H1 (cell line): ENCODE measurements around the gene TTC33.

Experiments used
- CEBPB ChIP-seq: IDR thresholded peaks from 2 replicates; pipeline ENCODE4 v1.6.1; 2012; ENCODE audit warnings: low read depth, low read length
- EZH2 ChIP-seq: fragments of 200-600 bp; sonication (generic); IDR thresholded peaks from 2 replicates; pipeline ENCODE4 v1.7.1; 2012; ENCODE audit warnings: low read depth, mild to moderate bottlenecking, moderate library complexity, low read length, inconsistent platforms; ENCODE audit not compliant: severe bottlenecking
- JUN ChIP-seq: IDR thresholded peaks from 2 replicates; pipeline ENCODE4 v1.6.1; 2011; ENCODE audit warnings: low read depth, mild to moderate bottlenecking, improper control_type of control experiment, low read length
- POLR2A ChIP-seq, 2 experiments: IDR thresholded peaks; 1 replicate in 1 of 2; 2 replicates in 1 of 2; pipeline ENCODE4 v1.6.1; 2011; ENCODE audit warnings: low read depth in 2 of 2, low read length in 2 of 2, mild to moderate bottlenecking in 2 of 2; ENCODE audit errors: control extremely low read depth in 1 of 2
- POLR2AphosphoS5 ChIP-seq: IDR thresholded peaks from 2 replicates; pipeline ENCODE4 v1.6.1; 2011; ENCODE audit warnings: low read depth, low read length
- TF ChIP-seq, protein P1 (sequence below), 3 experiments: IDR thresholded peaks; 1 replicate in 2 of 3; 2 replicates in 1 of 3; pipeline versions ENCODE4 v1.5.1 to v1.6.1; 2011; ENCODE audit warnings: low read length in 3 of 3, mild to moderate bottlenecking in 3 of 3, inconsistent platforms in 2 of 3, low read depth in 1 of 3, moderate library complexity in 1 of 3; ENCODE audit not compliant: insufficient read depth in 1 of 3; ENCODE audit errors: control extremely low read depth in 1 of 3
- TF ChIP-seq, protein P2 (sequence below): IDR thresholded peaks from 2 replicates; pipeline ENCODE4 v1.6.1; 2012; ENCODE audit warnings: low read length, inconsistent platforms

DNA sequence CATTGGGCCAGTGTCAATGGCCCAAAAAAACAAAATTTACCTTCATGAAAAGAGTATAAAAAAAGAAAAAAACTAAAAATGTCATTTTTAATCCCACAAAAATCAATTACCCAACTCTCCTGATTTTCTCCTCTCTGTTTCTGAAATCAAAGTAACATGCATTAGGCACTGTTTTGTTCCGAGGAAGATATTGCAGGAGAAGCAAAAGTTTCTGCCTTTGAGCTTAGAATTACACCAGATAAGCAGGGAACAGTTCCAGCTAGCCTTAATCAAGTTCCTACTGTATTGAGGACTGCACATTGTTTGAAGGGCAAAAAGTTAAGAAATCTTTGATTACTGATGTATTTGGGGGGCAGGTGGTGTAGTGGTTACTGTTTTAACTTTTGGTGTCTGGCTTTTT lies 43.5 kb upstream of the TTC33 start:
- TF ChIP-seq, protein P1, sequence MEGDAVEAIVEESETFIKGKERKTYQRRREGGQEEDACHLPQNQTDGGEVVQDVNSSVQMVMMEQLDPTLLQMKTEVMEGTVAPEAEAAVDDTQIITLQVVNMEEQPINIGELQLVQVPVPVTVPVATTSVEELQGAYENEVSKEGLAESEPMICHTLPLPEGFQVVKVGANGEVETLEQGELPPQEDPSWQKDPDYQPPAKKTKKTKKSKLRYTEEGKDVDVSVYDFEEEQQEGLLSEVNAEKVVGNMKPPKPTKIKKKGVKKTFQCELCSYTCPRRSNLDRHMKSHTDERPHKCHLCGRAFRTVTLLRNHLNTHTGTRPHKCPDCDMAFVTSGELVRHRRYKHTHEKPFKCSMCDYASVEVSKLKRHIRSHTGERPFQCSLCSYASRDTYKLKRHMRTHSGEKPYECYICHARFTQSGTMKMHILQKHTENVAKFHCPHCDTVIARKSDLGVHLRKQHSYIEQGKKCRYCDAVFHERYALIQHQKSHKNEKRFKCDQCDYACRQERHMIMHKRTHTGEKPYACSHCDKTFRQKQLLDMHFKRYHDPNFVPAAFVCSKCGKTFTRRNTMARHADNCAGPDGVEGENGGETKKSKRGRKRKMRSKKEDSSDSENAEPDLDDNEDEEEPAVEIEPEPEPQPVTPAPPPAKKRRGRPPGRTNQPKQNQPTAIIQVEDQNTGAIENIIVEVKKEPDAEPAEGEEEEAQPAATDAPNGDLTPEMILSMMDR (IDR thresholded peaks at IDR 0.05; ENCODE audit: control extremely low read depth in 1 of 3, insufficient read depth in 1 of 3, low read depth in 1 of 3, low read length in 3 of 3) = no peak
- TF ChIP-seq CEBPB (no peak), POLR2A (IDR thresholded peaks at IDR 0.05; ENCODE audit: control extremely low read depth in 1 of 2, low read depth in 2 of 2, low read length in 2 of 2) (no peak), EZH2 (no peak), JUN (no peak), POLR2AphosphoS5 (no peak)
- TF ChIP-seq, protein P2, sequence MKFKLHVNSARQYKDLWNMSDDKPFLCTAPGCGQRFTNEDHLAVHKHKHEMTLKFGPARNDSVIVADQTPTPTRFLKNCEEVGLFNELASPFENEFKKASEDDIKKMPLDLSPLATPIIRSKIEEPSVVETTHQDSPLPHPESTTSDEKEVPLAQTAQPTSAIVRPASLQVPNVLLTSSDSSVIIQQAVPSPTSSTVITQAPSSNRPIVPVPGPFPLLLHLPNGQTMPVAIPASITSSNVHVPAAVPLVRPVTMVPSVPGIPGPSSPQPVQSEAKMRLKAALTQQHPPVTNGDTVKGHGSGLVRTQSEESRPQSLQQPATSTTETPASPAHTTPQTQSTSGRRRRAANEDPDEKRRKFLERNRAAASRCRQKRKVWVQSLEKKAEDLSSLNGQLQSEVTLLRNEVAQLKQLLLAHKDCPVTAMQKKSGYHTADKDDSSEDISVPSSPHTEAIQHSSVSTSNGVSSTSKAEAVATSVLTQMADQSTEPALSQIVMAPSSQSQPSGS = no peak
